HepG2 (cell line): ENCODE results near the gene CDC42EP4. TPM values are rescaled to one million over a fixed set of nuclear protein-coding genes. Genes with fewer than 3 reads are reported as not detected.

Source experiments
- ARNT2 ChIP-seq: sonication (generic); formaldehyde crosslinking; IDR thresholded peaks from 2 replicates; pipeline ENCODE4 v1.8.0; 2022; ENCODE audit warnings: mild to moderate bottlenecking, low read depth, missing genetic modification reagents, moderate library complexity
- HDAC1 ChIP-seq: sonication (generic); formaldehyde crosslinking; IDR thresholded peaks from 2 replicates; pipeline ENCODE4 v1.5.1; 2020; ENCODE audit warnings: mild to moderate bottlenecking, missing genetic modification reagents
- NAIF1 ChIP-seq: sonication (generic); formaldehyde crosslinking; IDR thresholded peaks from 2 replicates; pipeline ENCODE4 v1.5.0; 2020; ENCODE audit warnings: mild to moderate bottlenecking, missing genetic modification reagents, borderline replicate concordance
- NONO ChIP-seq, 2 experiments: fragments of 450-650 bp in 1 of 2; sonication (generic) in 1 of 2; formaldehyde crosslinking in 1 of 2; IDR thresholded peaks in 1 of 2; conservative IDR thresholded peaks in 1 of 2; 2 replicates each; pipeline versions ENCODE4 v1.6.1 to v1.8.0; 2017 to 2022; ENCODE audit warnings: mild to moderate bottlenecking in 1 of 2, missing genetic modification reagents in 1 of 2, moderate library complexity in 1 of 2
- RFX5 ChIP-seq: IDR thresholded peaks from 2 replicates; pipeline ENCODE4 v1.6.1; 2011; ENCODE audit warnings: low read depth, low read length, improper control_type of control experiment
- SMARCC2 ChIP-seq: fragments of 450-650 bp; IDR thresholded peaks from 2 replicates; pipeline ENCODE4 v1.6.1; 2017; ENCODE audit warnings: antibody characterized with exemption, mild to moderate bottlenecking
- SP140L ChIP-seq: sonication (generic); formaldehyde crosslinking; IDR thresholded peaks from 2 replicates; pipeline ENCODE4 v1.4.0; 2020; ENCODE audit warnings: missing genetic modification reagents, borderline replicate concordance
- ZNF354B ChIP-seq: sonication (generic); formaldehyde crosslinking; IDR thresholded peaks from 2 replicates; pipeline ENCODE4 v1.8.0; 2022; ENCODE audit warnings: mild to moderate bottlenecking, missing genetic modification reagents
- ZNF570 ChIP-seq: sonication (generic); formaldehyde crosslinking; IDR thresholded peaks from 2 replicates; pipeline ENCODE4 v1.4.0; 2020; ENCODE audit warnings: mild to moderate bottlenecking, missing genetic modification reagents, borderline replicate concordance
- ZSCAN9 ChIP-seq: IDR thresholded peaks from 2 replicates; pipeline ENCODE4 v1.6.1; 2016; ENCODE audit warnings: borderline replicate concordance
- polyA plus RNA-seq, 8 experiments: library from polyadenylated mRNA; depleted of rRNA in 3 of 8; stranded (reverse) in 7 of 8; unstranded in 1 of 8; fragments of >200 nt; fragmentation: Illumina TruSeq in 4 of 8; extraction: Trizol in 4 of 8; gene quantifications; 2 replicates each; pipeline versions ENCODE4 v1.2.1 to v1.2.3, GENCODE V29; 2011 to 2016; ENCODE audit warnings: low read depth in 4 of 8, missing spikeins in 1 of 8, mixed read lengths in 1 of 8; ENCODE audit not compliant: insufficient read depth in 1 of 8
- total RNA-seq, 5 experiments: library from RNA; depleted of rRNA; stranded (reverse); fragments of >200 nt; fragmentation: Illumina TruSeq; extraction: Trizol; gene quantifications; 2 replicates each; pipeline ENCODE4 v1.2.3, GENCODE V29; 2016; ENCODE audit warnings: low read depth in 1 of 5
- TF ChIP-seq, protein P1 (sequence below): sonication (generic); formaldehyde crosslinking; IDR thresholded peaks from 2 replicates; pipeline ENCODE4 v1.4.0; 2020; ENCODE audit warnings: missing genetic modification reagents
- TF ChIP-seq, protein P2 (sequence below): sonication (generic); formaldehyde crosslinking; IDR thresholded peaks from 2 replicates; pipeline ENCODE4 v1.4.0; 2020; ENCODE audit warnings: missing genetic modification reagents, borderline replicate concordance
- TF ChIP-seq, protein P3 (sequence below): sonication (generic); formaldehyde crosslinking; IDR thresholded peaks from 2 replicates; pipeline ENCODE4 v1.4.0; 2020; ENCODE audit warnings: missing genetic modification reagents
- TF ChIP-seq, protein P4 (sequence below): sonication (generic); formaldehyde crosslinking; IDR thresholded peaks from 2 replicates; pipeline ENCODE4 v1.4.0; 2020; ENCODE audit warnings: mild to moderate bottlenecking, missing genetic modification reagents
- TF ChIP-seq, protein P5 (sequence below): sonication (generic); formaldehyde crosslinking; IDR thresholded peaks from 2 replicates; pipeline ENCODE4 v1.8.1; 2023; ENCODE audit warnings: mild to moderate bottlenecking, inconsistent platforms, moderate library complexity, missing genetic modification reagents, borderline replicate concordance

The CDC42EP4 gene
- total and polyA plus RNA-seq, 2 of the 13 experiments (the other 11 are each of a cell fraction or from before 2014, with no cell fraction given), result 19.0 to 54.0 TPM

DNA sequence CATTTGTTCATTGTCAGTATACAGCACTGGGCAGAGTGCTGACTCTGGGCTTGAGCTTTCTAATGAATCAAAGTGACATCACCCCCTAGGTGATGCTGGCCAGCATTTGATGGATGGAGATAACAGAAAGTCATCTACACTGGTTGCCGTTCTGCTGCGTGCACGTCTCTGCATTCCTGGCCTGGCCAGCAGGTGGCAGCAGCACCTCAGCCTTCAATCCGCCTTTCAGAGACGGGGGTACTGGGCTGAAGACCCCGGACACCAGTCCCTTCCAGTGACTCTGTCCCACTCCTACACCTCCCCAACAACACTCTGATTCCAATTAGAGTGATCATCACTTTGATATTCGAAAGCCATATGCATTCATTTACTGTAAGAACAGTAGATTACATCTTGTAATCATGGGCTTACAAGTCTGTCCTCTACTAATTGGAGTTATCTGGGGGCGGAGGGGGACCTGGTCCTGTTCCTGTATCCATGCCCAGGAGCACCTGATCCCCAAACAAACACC lies 56.1 kb downstream of the CDC42EP4 start (continued):
- TF ChIP-seq, protein P1, sequence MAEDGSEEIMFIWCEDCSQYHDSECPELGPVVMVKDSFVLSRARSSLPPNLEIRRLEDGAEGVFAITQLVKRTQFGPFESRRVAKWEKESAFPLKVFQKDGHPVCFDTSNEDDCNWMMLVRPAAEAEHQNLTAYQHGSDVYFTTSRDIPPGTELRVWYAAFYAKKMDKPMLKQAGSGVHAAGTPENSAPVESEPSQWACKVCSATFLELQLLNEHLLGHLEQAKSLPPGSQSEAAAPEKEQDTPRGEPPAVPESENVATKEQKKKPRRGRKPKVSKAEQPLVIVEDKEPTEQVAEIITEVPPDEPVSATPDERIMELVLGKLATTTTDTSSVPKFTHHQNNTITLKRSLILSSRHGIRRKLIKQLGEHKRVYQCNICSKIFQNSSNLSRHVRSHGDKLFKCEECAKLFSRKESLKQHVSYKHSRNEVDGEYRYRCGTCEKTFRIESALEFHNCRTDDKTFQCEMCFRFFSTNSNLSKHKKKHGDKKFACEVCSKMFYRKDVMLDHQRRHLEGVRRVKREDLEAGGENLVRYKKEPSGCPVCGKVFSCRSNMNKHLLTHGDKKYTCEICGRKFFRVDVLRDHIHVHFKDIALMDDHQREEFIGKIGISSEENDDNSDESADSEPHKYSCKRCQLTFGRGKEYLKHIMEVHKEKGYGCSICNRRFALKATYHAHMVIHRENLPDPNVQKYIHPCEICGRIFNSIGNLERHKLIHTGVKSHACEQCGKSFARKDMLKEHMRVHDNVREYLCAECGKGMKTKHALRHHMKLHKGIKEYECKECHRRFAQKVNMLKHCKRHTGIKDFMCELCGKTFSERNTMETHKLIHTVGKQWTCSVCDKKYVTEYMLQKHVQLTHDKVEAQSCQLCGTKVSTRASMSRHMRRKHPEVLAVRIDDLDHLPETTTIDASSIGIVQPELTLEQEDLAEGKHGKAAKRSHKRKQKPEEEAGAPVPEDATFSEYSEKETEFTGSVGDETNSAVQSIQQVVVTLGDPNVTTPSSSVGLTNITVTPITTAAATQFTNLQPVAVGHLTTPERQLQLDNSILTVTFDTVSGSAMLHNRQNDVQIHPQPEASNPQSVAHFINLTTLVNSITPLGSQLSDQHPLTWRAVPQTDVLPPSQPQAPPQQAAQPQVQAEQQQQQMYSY, result no peak
- TF ChIP-seq ZSCAN9 (CRISPR knock-in tag), result no peak
- TF ChIP-seq NAIF1 (CRISPR knock-in tag), result no peak
- no peak for TF ChIP-seq ARNT2
- TF ChIP-seq, protein P2, sequence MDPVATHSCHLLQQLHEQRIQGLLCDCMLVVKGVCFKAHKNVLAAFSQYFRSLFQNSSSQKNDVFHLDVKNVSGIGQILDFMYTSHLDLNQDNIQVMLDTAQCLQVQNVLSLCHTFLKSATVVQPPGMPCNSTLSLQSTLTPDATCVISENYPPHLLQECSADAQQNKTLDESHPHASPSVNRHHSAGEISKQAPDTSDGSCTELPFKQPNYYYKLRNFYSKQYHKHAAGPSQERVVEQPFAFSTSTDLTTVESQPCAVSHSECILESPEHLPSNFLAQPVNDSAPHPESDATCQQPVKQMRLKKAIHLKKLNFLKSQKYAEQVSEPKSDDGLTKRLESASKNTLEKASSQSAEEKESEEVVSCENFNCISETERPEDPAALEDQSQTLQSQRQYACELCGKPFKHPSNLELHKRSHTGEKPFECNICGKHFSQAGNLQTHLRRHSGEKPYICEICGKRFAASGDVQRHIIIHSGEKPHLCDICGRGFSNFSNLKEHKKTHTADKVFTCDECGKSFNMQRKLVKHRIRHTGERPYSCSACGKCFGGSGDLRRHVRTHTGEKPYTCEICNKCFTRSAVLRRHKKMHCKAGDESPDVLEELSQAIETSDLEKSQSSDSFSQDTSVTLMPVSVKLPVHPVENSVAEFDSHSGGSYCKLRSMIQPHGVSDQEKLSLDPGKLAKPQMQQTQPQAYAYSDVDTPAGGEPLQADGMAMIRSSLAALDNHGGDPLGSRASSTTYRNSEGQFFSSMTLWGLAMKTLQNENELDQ (CRISPR knock-in tag), result no peak
- no peak for TF ChIP-seq HDAC1 (CRISPR knock-in tag)
- TF ChIP-seq, protein P3, sequence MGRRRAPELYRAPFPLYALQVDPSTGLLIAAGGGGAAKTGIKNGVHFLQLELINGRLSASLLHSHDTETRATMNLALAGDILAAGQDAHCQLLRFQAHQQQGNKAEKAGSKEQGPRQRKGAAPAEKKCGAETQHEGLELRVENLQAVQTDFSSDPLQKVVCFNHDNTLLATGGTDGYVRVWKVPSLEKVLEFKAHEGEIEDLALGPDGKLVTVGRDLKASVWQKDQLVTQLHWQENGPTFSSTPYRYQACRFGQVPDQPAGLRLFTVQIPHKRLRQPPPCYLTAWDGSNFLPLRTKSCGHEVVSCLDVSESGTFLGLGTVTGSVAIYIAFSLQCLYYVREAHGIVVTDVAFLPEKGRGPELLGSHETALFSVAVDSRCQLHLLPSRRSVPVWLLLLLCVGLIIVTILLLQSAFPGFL, result no peak
- TF ChIP-seq SP140L (CRISPR knock-in tag), result peak; percentile 91; the same call in 1 of the 2 replicates
- TF ChIP-seq NONO (IDR thresholded peaks at IDR 0.05), result no peak
- no peak for TF ChIP-seq NONO (CRISPR knock-in tag; conservative IDR thresholded peaks at IDR 0.05)
- no peak for TF ChIP-seq ZNF570 (CRISPR knock-in tag)
- TF ChIP-seq RFX5, result no peak
- TF ChIP-seq, protein P4, sequence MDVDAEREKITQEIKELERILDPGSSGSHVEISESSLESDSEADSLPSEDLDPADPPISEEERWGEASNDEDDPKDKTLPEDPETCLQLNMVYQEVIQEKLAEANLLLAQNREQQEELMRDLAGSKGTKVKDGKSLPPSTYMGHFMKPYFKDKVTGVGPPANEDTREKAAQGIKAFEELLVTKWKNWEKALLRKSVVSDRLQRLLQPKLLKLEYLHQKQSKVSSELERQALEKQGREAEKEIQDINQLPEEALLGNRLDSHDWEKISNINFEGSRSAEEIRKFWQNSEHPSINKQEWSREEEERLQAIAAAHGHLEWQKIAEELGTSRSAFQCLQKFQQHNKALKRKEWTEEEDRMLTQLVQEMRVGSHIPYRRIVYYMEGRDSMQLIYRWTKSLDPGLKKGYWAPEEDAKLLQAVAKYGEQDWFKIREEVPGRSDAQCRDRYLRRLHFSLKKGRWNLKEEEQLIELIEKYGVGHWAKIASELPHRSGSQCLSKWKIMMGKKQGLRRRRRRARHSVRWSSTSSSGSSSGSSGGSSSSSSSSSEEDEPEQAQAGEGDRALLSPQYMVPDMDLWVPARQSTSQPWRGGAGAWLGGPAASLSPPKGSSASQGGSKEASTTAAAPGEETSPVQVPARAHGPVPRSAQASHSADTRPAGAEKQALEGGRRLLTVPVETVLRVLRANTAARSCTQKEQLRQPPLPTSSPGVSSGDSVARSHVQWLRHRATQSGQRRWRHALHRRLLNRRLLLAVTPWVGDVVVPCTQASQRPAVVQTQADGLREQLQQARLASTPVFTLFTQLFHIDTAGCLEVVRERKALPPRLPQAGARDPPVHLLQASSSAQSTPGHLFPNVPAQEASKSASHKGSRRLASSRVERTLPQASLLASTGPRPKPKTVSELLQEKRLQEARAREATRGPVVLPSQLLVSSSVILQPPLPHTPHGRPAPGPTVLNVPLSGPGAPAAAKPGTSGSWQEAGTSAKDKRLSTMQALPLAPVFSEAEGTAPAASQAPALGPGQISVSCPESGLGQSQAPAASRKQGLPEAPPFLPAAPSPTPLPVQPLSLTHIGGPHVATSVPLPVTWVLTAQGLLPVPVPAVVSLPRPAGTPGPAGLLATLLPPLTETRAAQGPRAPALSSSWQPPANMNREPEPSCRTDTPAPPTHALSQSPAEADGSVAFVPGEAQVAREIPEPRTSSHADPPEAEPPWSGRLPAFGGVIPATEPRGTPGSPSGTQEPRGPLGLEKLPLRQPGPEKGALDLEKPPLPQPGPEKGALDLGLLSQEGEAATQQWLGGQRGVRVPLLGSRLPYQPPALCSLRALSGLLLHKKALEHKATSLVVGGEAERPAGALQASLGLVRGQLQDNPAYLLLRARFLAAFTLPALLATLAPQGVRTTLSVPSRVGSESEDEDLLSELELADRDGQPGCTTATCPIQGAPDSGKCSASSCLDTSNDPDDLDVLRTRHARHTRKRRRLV (CRISPR knock-in tag), result no peak
- TF ChIP-seq, protein P5, sequence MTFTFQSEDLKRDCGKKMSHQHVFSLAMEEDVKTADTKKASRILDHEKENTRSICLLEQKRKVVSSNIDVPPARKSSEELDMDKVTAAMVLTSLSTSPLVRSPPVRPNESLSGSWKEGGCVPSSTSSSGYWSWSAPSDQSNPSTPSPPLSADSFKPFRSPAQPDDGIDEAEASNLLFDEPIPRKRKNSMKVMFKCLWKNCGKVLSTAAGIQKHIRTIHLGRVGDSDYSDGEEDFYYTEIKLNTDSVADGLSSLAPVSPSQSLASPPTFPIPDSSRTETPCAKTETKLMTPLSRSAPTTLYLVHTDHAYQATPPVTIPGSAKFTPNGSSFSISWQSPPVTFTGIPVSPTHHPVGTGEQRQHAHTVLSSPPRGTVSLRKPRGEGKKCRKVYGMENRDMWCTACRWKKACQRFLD, result no peak
- no peak for TF ChIP-seq ZNF354B (CRISPR knock-in tag)
- no peak for TF ChIP-seq SMARCC2
